Hematopoietic multipotent progenitor cell treated with erythropoietin and hydrocortisone succinate and interleukin-3 and kit ligand, for 15 days (in vitro differentiated cells): ENCODE data around the gene SIGLEC11.
"Not testable (repeated sequence)": the region's sequence is repeated elsewhere in the genome, so short reads cannot be mapped to it uniquely, and the experiment has no call there.

Experiments
- DNase-seq: peaks from one replicate; pipeline ENCODE4 v3.0.0-alpha.2; 2015; ENCODE audit warnings: low spot score

SIGLEC11 gene

GRCh38 chr19:49926515-49926914, 34.5 kb downstream of the SIGLEC11 start:
- DNase-seq: no peak

- no peak for DNase-seq
Measured at GRCh38 chr19:49925486-49925885, 35.5 kb downstream of the SIGLEC11 start.

GRCh38 chr19:49924881-49925210, 36.1 kb downstream of the SIGLEC11 start:
- DNase-seq: not testable (repeated sequence)

GRCh38 chr19:49924004-49924880, 36.7 kb downstream of the SIGLEC11 start:
- no peak for DNase-seq

GRCh38 chr19:49923055-49924003, 37.6 kb downstream of the SIGLEC11 start:
- DNase-seq: no peak

- DNase-seq: no peak
Measured at GRCh38 chr19:49921871-49922795, 38.8 kb downstream of the SIGLEC11 start.

GRCh38 chr19:49920624-49921363, 40.2 kb downstream of the SIGLEC11 start:
- DNase-seq: no peak

GRCh38 chr19:49918089-49918488, 42.9 kb downstream of the SIGLEC11 start:
- DNase-seq: no peak

GRCh38 chr19:49916839-49917733, 43.9 kb downstream of the SIGLEC11 start:
- DNase-seq: no peak

GRCh38 chr19:49915271-49915670, 45.7 kb downstream of the SIGLEC11 start:
- no peak for DNase-seq

GRCh38 chr19:49913720-49914119, 47.3 kb downstream of the SIGLEC11 start:
- no peak for DNase-seq

- DNase-seq: no peak
Measured at GRCh38 chr19:49912965-49913685, 47.8 kb downstream of the SIGLEC11 start.

GRCh38 chr19:49911381-49912145, 49.4 kb downstream of the SIGLEC11 start:
- no peak for DNase-seq

GRCh38 chr19:49910179-49910578, 50.8 kb downstream of the SIGLEC11 start:
- DNase-seq: no peak

GRCh38 chr19:49908480-49909420, 52.2 kb downstream of the SIGLEC11 start:
- DNase-seq: no peak

- DNase-seq: no peak
Measured at GRCh38 chr19:49907745-49908446, 53.1 kb downstream of the SIGLEC11 start.
